Myometrial cell (primary cell): Measurements from ENCODE around the gene SLIRP. TPM values are rescaled to one million over a fixed set of nuclear protein-coding genes. Genes with fewer than 3 reads are reported as not detected.

ENCODE experiments used
- total RNA-seq: library from RNA; depleted of rRNA; stranded (reverse); fragments of >200 nt; gene quantifications from 2 replicates; pipeline ENCODE4 v1.2.3, GENCODE V29; 2015

SLIRP gene
- 330 and 408 TPM in 2 replicates for total RNA-seq

DNA sequence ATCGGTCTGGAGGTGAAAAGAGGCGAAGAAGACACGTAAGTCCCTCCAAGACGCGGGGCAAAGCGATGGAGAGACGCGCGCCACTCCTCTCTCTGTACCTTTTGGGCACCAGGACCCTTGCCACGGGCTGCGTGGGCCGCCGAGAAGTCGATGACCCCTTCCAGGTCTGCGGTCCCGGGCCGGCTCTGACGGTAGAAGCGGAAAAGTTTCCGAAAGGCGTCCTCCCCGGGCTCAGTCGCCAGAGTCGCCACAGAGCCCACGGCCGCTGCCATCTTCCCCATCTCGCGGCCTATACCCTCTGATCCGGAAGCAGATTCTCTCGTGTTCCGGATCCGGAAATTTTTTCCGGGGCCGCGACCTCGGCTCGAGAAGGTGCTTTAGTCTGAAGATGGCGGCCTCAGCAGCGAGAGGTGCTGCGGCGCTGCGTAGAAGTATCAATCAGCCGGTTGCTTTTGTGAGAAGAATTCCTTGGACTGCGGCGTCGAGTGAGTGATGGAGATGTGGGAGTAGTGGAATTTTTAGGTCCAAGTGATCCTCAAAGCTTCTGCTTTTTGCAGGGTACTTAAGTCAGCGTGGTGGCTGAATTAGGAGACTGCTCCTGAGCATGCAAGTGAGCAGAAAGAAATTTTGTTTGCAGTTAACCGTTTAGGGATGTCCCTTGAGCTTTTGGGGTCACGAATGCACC is at the start of gene SLIRP, which contains the start of gene ALKBH1:
TSS of gene SLIRP (plus strand) at position 380 of the 685 bp plus-strand sequence. CDS start at position 389, 9 bp downstream.
TSS of gene ALKBH1 (minus strand) at position 300 of the 685 bp plus-strand sequence. CDS start at position 281, 19 bp downstream.

DNA sequence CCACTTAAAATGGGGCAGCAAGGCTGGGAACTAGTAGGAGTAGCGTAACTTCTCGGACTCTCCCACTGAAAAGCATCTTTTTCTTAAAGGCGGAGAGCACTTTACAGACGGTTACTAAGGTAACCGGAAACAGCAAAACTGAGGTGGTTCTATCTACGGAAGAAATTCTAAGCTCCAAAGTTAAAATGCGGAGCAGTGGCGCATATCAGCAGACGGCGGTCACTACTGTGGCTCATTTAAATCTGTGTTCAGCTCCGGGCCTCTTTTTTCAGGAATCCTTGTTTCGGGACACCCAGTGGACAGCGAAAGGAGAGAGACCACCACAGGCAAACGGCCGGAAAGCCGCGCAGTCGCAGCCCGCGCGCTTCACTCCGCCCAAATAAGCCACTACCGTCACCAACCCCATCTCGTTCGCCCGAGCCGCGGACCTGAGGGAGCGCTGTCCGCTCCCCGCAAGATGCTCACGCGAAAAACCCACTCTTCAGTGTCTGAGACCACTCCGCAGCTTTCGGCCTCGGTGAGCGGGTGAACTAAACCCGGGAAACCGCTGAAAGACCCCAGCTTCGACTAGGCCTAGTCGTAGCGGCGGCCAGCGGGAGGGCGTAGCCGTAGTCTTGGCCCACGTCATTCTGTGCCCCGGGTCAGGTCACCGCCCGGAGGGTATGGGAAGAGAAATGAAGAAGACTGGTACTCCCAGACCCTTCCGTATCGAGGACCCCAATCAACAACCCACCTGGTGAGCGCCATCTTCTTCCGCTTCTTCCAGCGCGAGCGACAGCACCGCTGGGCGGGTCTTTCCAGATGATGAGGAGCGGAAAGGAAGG is 52.7 kb downstream of the SLIRP start, which contains the start of gene SNW1:
TSS of gene SNW1 (minus strand) at position 776 of the 824 bp plus-strand sequence. CDS start at position 747, 29 bp downstream.

Other genes with a start within 250 kb of the SLIRP start
- not detected in 2 replicates for gene ISM2, start 209.3 kb upstream of the SLIRP start, total RNA-seq
- 30.0 and 32.3 TPM in 2 replicates for gene SPTLC2, start 91.5 kb upstream of the SLIRP start, total RNA-seq
- gene ALKBH1, start 80 bp upstream of the SLIRP start, total RNA-seq, result 11.0 and 12.7 TPM in 2 replicates
- gene SNW1, start 53.1 kb downstream of the SLIRP start, total RNA-seq, result 44.7 and 57.8 TPM in 2 replicates
- 11.2 and 16.3 TPM in 2 replicates for gene ADCK1, start 92.0 kb downstream of the SLIRP start, total RNA-seq